Astrocyte (in vitro differentiated cells and primary cell): ENCODE measurements around the gene DGKI. TPM values are rescaled to one million over a fixed set of nuclear protein-coding genes. Genes with fewer than 3 reads are reported as not detected.

Experiments
- DNase-seq: peaks from one replicate; pipeline ENCODE4 v3.0.0-alpha.2; 2010; ENCODE audit warnings: low read depth
- FAIRE-seq: peaks from 2 replicates; lab custom pipeline; 2011; peaks lifted over from hg19 to GRCh38; lab: Jason Lieb, UNC
- H2AFZ ChIP-seq: 2 replicates; pipeline ENCODE4 v1.6.0; 2012; ENCODE audit warnings: low read depth, low read length, inconsistent platforms
- H3K27ac ChIP-seq: 2 replicates; pipeline ENCODE4 v1.5.1; 2011; ENCODE audit warnings: low read depth, low read length, inconsistent platforms
- H3K27me3 ChIP-seq: 2 replicates; pipeline ENCODE4 v1.6.0; 2011; ENCODE audit warnings: low read length, inconsistent platforms; ENCODE audit not compliant: insufficient read depth
- H3K36me3 ChIP-seq: 2 replicates; pipeline ENCODE4 v1.5.1; 2011; ENCODE audit warnings: low read length, inconsistent platforms; ENCODE audit not compliant: insufficient read depth
- H3K4me1 ChIP-seq: 2 replicates; pipeline ENCODE4 v1.5.1; 2011; ENCODE audit warnings: low read length, inconsistent platforms; ENCODE audit not compliant: insufficient read depth
- H3K4me2 ChIP-seq: 2 replicates; pipeline ENCODE4 v1.6.0; 2012; ENCODE audit warnings: low read length, inconsistent platforms
- H3K4me3 ChIP-seq: 2 replicates; pipeline ENCODE4 v1.5.1; 2011; ENCODE audit warnings: low read depth, mild to moderate bottlenecking, low read length, inconsistent platforms; ENCODE audit not compliant: insufficient read depth
- H3K79me2 ChIP-seq: 2 replicates; pipeline ENCODE4 v1.6.0; 2012; ENCODE audit warnings: mild to moderate bottlenecking, low read length, inconsistent platforms; ENCODE audit not compliant: insufficient read depth
- H3K9ac ChIP-seq: 2 replicates; pipeline ENCODE4 v1.6.0; 2012; ENCODE audit warnings: mild to moderate bottlenecking, low read length, inconsistent platforms
- H3K9me3 ChIP-seq: 2 replicates; pipeline ENCODE4 v1.5.1; 2012; ENCODE audit warnings: low read depth, mild to moderate bottlenecking, low read length, inconsistent platforms; ENCODE audit not compliant: insufficient read depth
- H4K20me1 ChIP-seq: 2 replicates; pipeline ENCODE4 v1.6.0; 2012; ENCODE audit warnings: low read length, inconsistent platforms; ENCODE audit not compliant: insufficient read depth
- H3K27ac Mint-ChIP-seq: one replicate; pipeline ENCODE4 v1.8.0; 2021; ENCODE audit warnings: mild to moderate bottlenecking, mixed read lengths; ENCODE audit not compliant: unreplicated experiment
- H3K27me3 Mint-ChIP-seq: one replicate; pipeline ENCODE4 v1.8.0; 2021; ENCODE audit warnings: low read depth, mixed read lengths; ENCODE audit not compliant: unreplicated experiment
- H3K36me3 Mint-ChIP-seq: one replicate; pipeline ENCODE4 v1.8.0; 2021; ENCODE audit warnings: low read depth, mixed read lengths; ENCODE audit not compliant: unreplicated experiment
- H3K4me1 Mint-ChIP-seq: one replicate; pipeline ENCODE4 v1.8.0; 2021; ENCODE audit warnings: low read depth, mixed read lengths; ENCODE audit not compliant: unreplicated experiment
- H3K4me3 Mint-ChIP-seq: one replicate; pipeline ENCODE4 v1.8.0; 2021; ENCODE audit warnings: mild to moderate bottlenecking, moderate library complexity, mixed read lengths; ENCODE audit not compliant: unreplicated experiment
- H3K9me3 Mint-ChIP-seq: one replicate; pipeline ENCODE4 v1.8.0; 2021; ENCODE audit warnings: mild to moderate bottlenecking, mixed read lengths; ENCODE audit not compliant: unreplicated experiment
- EZH2 ChIP-seq: IDR thresholded peaks from 2 replicates; pipeline ENCODE4 v1.6.1; 2012; ENCODE audit warnings: mild to moderate bottlenecking, low read length, inconsistent platforms; ENCODE audit not compliant: insufficient read depth
- total RNA-seq: library from RNA; stranded (reverse); gene quantifications from 2 replicates; pipeline ENCODE4 v1.2.1, GENCODE V29; 2021
- TF ChIP-seq, protein P1 (sequence below): IDR thresholded peaks from 2 replicates; pipeline ENCODE4 v1.5.1; 2011; ENCODE audit warnings: low read depth, mild to moderate bottlenecking, inconsistent platforms, low read length, moderate library complexity; ENCODE audit not compliant: insufficient read depth

The DGKI gene
- total RNA-seq, 1 donor from 2014 or later = 6.3 TPM

DNA sequence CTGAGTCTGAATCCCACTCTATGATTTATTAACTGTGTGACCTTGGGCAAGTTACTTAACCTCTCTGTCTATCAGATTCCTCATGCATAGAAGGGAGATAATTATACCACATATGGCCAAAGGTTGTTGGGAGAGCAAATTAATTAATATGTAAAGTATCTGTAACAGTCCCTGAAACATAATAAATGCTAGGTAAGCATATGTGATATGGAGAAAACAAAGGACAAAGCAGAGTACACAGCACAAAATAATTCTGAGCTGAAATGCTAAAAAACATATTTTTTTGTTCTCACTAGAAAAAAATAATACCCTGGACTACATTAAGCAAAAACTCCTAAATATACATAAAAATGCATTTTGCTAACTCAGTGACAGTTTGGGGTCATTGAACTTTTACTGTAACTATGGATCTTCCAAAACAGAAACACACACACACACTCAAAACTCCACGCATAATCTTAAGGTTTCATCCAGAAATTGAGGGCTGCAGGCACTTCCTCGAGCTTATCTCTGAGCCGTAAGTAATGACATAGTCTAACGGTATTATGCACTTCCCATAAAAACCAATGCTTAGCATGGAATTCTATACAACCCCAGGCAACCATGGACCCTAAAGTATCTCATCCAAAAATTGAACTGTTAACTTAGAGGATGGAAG lies 301.6 kb downstream of the DGKI start:
- Mint-ChIP-seq H3K4me1 (peaks cover 12% of the 10 kb centered on the region), H3K9me3 (peaks cover 6% of the 10 kb centered on the region), H3K4me3 (no peak overlapping the region), H3K27me3 (no peaks in the 10 kb centered on the region), H3K27ac (no peak overlapping the region), H3K36me3 (peaks cover 10% of the 10 kb centered on the region)
- H4K20me1 ChIP-seq = no peaks in the 10 kb centered on the region
- FAIRE-seq = no peak
- no peak overlapping the region for H3K4me3 ChIP-seq
- H3K9ac ChIP-seq = no peak overlapping the region
- H3K4me1 ChIP-seq = peaks cover 3% of the 10 kb centered on the region
- no peaks in the 10 kb centered on the region for H3K9me3 ChIP-seq
- TF ChIP-seq EZH2 = no peak
- TF ChIP-seq, protein P1, sequence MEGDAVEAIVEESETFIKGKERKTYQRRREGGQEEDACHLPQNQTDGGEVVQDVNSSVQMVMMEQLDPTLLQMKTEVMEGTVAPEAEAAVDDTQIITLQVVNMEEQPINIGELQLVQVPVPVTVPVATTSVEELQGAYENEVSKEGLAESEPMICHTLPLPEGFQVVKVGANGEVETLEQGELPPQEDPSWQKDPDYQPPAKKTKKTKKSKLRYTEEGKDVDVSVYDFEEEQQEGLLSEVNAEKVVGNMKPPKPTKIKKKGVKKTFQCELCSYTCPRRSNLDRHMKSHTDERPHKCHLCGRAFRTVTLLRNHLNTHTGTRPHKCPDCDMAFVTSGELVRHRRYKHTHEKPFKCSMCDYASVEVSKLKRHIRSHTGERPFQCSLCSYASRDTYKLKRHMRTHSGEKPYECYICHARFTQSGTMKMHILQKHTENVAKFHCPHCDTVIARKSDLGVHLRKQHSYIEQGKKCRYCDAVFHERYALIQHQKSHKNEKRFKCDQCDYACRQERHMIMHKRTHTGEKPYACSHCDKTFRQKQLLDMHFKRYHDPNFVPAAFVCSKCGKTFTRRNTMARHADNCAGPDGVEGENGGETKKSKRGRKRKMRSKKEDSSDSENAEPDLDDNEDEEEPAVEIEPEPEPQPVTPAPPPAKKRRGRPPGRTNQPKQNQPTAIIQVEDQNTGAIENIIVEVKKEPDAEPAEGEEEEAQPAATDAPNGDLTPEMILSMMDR = no peak
- H3K79me2 ChIP-seq = no peaks in the 10 kb centered on the region
- no peak overlapping the region for H3K27ac ChIP-seq
- no peak overlapping the region for H3K4me2 ChIP-seq
- H2AFZ ChIP-seq = no peak overlapping the region
- no peak for DNase-seq
- no peaks in the 10 kb centered on the region for H3K36me3 ChIP-seq
- no peaks in the 10 kb centered on the region for H3K27me3 ChIP-seq

DNA sequence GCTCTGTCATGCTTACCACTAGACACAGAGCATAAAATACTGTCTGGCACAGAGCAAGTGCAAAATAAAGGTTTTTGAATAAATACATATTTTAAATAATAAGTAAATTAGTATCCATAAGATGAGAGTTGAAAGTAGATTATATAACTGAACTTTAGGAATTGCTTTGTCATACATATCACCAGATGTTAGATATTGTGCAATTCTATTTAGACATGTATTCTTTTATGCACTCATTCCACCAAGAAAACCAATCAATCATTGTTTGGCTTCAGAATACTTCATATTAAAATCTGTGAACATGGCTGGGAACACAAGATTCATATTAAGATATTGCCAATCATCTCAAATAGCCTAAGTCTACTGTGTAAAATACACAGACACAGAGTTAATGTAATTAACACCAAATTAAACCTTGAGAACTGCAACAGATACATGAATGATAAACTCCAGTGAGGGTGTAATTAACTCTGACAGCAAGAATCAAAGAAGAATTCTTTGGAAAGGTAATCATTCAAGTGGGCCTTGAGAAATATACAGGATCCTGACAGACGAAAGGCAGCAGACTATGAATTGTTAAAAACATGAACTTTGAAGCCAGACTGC lies 302.2 kb downstream of the DGKI start:
- H3K4me3 ChIP-seq = no peak overlapping the region
- H3K4me1 ChIP-seq = peaks cover 7% of the 10 kb centered on the region
- no peaks in the 10 kb centered on the region for H3K36me3 ChIP-seq
- H3K9me3 ChIP-seq = no peaks in the 10 kb centered on the region
- no peak for TF ChIP-seq EZH2
- TF ChIP-seq, protein P1 = no peak
- no peak overlapping the region for H3K9ac ChIP-seq
- no peak overlapping the region for H3K27ac Mint-ChIP-seq
- no peak overlapping the region for H3K27ac ChIP-seq
- H3K9me3 Mint-ChIP-seq = peaks cover 6% of the 10 kb centered on the region
- peaks cover 18% of the 10 kb centered on the region for H3K4me1 Mint-ChIP-seq
- H4K20me1 ChIP-seq = no peaks in the 10 kb centered on the region
- DNase-seq (no peak), FAIRE-seq (no peak)
- H3K4me2 ChIP-seq = no peak overlapping the region
- H2AFZ ChIP-seq = no peak overlapping the region
- no peaks in the 10 kb centered on the region for H3K27me3 Mint-ChIP-seq
- H3K4me3 Mint-ChIP-seq = no peak overlapping the region
- no peaks in the 10 kb centered on the region for H3K79me2 ChIP-seq
- peaks cover 10% of the 10 kb centered on the region for H3K36me3 Mint-ChIP-seq
- H3K27me3 ChIP-seq = no peaks in the 10 kb centered on the region
